Skin of body (tissue), 2 donors: ENCODE data around the gene CDKN1C. TPM values are rescaled to one million over a fixed set of nuclear protein-coding genes. Genes with fewer than 3 reads are reported as not detected.
A peak's percentile ranks its signal among the peaks of the same experiment; 100 is the strongest.

ENCODE experiments used
- DNase-seq: peaks from one replicate; lab custom pipeline; 2025; lab: John Stamatoyannopoulos, UW
- total RNA-seq: library from RNA; depleted of rRNA; stranded (reverse); fragments of >200 nt; gene quantifications from one replicate; pipeline ENCODE4 v1.2.3, GENCODE V29; 2014

Gene CDKN1C
- total RNA-seq, 1 donor from 2014 or later, result 53.0 TPM

GRCh38 chr11:2848497-2848896, 37.1 kb downstream of the CDKN1C start:
- no peak for DNase-seq

GRCh38 chr11:2847561-2847960, 38.0 kb downstream of the CDKN1C start:
- no peak for DNase-seq

DNA sequence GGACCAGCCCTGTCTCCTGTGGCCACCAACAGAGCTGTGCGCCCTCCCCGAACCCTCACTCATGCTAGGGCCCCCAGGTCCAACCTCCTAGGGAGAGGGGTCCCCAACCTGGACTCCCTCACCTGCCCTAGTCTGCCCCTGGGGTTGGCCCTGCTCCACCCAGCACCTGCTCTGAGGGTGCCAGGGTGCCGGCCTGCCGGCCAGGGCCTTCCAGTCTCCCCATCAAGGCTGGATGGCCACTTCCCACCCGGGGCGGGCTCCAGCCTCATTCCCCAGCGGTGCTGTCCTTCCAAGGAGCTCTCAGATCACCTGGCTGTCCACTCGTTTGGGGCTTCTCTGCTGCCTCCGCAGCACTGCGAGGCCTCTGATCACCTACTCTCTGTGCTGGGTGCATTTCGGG, 39.1 kb downstream of the CDKN1C start:
- DNase-seq, result no peak

DNA sequence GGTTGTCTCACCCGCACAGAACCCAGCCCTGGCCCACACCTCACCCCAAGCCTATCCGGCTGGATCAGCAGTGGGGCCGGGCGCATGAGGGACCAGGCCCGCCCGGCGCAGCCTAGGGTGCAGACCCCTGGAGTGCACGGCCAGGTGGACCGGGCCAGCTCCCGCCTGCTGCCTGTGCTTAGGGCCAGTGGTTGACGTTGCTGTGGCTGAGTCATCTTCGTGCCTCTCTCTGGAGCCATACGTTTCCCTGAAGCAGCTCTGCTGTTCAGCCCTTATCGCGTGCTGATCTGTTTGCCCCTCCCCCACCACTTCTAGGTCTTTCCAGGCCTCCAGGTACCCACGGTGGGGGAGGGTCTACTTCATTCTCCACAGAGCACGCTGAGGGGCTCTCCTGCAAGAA, 39.5 kb downstream of the CDKN1C start:
- no peak for DNase-seq

GRCh38 chr11:2844996-2845395, 40.6 kb downstream of the CDKN1C start:
- no peak for DNase-seq

GRCh38 chr11:2844116-2844842, 41.3 kb downstream of the CDKN1C start:
- peak; percentile 25 for DNase-seq

DNA sequence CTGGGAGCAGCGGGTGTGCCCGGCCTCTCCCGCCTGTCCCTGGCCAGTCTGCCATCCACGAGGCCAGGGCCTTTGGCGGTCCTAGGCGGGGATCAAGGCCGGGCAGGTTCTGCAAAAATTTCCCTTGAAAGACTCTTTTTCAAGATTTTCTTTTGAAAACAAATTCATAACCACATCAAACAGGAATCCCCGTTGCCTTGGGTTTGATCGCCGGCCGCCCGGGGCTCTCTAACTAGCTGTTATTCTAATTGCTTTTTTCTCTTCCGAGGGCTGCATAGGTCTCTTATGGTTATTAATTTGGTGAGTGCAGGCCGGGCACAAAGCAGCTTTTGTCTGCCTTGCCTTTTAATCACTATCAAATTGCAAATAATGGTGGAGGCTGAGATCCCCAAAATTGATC, 42.0 kb downstream of the CDKN1C start:
- DNase-seq, result no peak

GRCh38 chr11:2842876-2843275, 42.7 kb downstream of the CDKN1C start:
- no peak for DNase-seq

DNA sequence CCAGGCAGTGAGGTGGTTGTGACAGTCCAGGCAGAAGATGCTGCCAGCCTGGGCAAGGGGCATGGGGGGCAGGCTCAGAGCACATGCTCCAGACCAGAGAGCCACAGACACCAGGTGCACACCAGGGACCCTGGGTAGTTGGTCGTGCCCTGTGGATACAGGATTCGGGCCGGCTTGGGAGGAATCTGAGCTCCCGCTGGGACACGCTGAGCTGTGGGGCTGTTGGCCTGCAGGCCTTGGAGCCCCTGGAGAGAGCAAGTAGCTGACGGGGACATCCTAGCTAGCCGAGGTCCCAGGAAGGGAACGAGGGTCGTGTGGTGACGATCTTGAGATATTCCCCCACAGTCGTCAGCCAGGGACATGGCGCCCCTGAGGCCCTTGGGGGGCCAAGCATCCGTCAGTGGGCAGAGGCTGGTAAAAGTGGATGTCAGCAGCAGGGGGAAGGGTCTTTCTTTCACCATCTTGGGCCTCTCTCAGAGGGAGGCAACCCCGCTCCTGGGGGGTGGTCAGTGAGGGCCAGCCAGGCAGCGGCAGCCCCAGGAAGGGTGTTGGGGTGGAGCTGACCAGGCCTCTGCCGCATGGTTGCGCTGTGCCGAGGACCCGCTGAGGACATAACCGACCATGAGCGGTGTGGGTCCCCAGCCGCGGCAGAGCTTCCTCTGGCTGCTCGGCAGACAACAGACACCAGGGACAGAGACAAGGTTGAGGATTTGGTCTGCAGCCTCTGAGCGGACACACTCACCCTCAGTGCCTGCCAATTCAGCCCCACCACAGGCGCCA, 44.0 kb downstream of the CDKN1C start:
- no peak for DNase-seq

GRCh38 chr11:2839395-2839943, 46.1 kb downstream of the CDKN1C start:
- DNase-seq, result no peak

DNA sequence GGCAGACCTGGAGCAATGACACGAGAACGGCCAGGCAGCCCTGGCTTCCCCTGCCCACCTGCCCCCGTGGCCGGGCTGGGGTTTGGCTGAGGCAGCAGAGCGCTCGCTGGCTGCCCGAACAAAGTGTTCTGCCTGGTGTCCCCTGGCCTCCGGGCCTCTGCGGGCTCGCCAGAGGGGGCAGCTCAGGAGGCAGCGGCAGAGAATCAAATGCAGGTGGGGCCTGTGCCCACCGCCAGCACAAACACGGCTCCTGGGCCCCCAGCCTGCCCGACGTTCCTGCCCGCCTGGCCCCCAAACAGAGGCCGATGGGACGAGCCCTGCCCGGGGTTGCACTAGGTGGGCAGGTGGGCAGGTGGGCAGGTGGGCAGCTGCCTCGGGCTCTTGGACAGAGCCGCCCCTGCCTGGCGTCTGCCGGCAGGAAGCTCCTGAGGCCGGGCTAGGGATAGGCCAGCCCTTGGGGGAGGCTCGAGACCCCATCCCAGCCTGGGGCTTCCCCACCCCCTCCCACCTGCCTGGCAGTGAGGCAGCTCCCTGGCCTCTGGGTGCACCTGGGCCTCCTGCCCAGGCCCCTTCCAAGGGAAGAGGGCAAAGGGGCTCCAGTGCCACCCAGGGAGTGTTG, 46.8 kb downstream of the CDKN1C start:
- no peak for DNase-seq

- no peak for DNase-seq
Observed at GRCh38 chr11:2838091-2838490, 47.5 kb downstream of the CDKN1C start.

DNA sequence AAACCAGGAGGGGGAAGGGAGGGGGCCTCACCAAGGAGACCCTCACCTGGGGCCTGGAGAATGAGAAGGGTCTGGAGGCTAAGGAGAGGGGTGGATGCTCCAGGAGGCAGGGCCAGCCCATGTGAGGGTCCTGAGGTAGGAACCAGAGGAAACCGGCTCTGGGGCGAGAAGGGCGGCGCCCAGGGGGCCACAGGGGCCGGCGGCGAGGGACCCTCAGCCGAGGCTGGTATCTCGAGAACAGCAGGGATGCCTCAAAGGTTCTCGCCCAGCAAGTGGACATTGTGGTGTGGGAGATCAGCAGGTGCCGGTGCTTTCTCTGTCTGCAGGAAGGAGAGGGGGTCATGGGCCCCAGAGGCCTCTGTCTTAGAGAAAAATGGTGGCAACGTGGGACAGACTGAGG, 47.9 kb downstream of the CDKN1C start:
- no peak for DNase-seq

DNA sequence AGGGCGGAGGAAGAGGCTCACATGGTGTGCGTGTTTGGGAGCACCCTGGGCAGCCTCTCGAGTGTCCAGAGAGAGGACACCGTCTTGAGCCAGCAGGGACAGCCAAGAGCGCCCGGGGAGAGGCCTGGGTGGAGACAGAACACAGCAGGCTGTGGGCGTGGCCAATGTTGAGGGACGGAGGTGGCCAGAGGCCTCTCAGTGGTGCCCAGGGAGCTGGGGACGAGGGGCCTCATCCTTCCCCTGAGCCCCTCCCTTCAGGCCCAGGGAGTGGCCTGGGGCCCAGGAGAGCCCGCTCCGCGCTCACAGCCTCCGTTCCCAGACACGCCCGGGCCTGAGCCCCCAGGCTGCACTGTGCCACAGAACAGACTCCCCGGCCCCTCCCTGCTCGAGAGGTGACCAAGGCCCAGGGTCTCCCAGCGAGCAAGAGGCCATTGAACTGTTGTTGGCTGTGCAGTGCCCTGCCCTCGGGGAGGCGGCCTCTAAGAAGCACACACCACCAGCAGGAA, 48.4 kb downstream of the CDKN1C start:
- DNase-seq, result no peak

- DNase-seq, result no peak
Observed at GRCh38 chr11:2836315-2837095, 49.1 kb downstream of the CDKN1C start.

DNA sequence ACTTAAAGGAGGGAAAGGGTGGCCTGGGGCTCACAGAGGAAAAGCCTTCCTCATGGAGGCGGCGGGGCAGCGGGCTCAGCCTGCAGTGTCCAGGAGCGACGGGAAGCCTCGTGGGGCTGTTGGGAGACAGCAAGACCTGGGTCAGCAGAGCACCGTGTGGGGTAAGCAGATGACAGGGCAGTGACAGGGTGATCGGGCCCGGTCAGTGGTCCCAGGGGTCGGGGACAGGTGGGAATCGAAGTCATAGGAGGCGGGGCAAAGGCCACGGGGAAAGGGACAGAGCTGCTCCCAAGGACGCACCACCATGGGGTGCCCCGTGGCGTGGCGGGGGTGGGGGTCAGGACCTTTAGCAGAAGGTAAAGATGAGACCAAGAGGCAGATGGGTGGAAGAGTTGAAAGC, 49.8 kb downstream of the CDKN1C start:
- DNase-seq, result no peak

GRCh38 chr11:2835296-2835695, 50.3 kb downstream of the CDKN1C start:
- no peak for DNase-seq

- DNase-seq, result no peak
Observed at GRCh38 chr11:2834503-2835273, 50.9 kb downstream of the CDKN1C start.

- DNase-seq, result no peak
Observed at GRCh38 chr11:2833716-2834502, 51.7 kb downstream of the CDKN1C start.
